ENCODE measurements around the gene PTBP3.
A peak's percentile ranks its signal among the peaks of the same experiment; 100 is the strongest.

PTBP3 gene

GRCh38 chr9:112187404-112187803 lies 146.0 kb downstream of the PTBP3 start:
- no peak for DNase-seq (ENCODE audit: insufficient read length)
- TF ChIP-seq POLR2AphosphoS5 (IDR thresholded peaks at IDR 0.05; ENCODE audit: low read depth, low read length) (no peak), TAF1 (IDR thresholded peaks at IDR 0.05; ENCODE audit: borderline replicate concordance, low read depth, low read length) (no peak), POLR2A (IDR thresholded peaks at IDR 0.05; ENCODE audit: low read depth, low read length) (no peak)
- no peak for FAIRE-seq

- no peak for FAIRE-seq
Observed at GRCh38 chr9:112186695-112187094, 146.7 kb downstream of the PTBP3 start.

GRCh38 chr9:112184946-112185345 lies 148.5 kb downstream of the PTBP3 start:
- no peak for DNase-seq (ENCODE audit: insufficient read length)
- TF ChIP-seq TAF1 (IDR thresholded peaks at IDR 0.05; ENCODE audit: borderline replicate concordance, low read depth, low read length): no peak
- no peak for TF ChIP-seq POLR2A (IDR thresholded peaks at IDR 0.05; ENCODE audit: low read depth, low read length)
- no peak for TF ChIP-seq POLR2AphosphoS5 (IDR thresholded peaks at IDR 0.05; ENCODE audit: low read depth, low read length)
- FAIRE-seq: no peak

More at GRCh38 chr9:112186695-112187094, 146.7 kb downstream of the PTBP3 start:
- no peak for DNase-seq (ENCODE audit: insufficient read length)
- TF ChIP-seq POLR2A (IDR thresholded peaks at IDR 0.05; ENCODE audit: low read depth, low read length) (no peak), TAF1 (IDR thresholded peaks at IDR 0.05; ENCODE audit: borderline replicate concordance, low read depth, low read length) (no peak), POLR2AphosphoS5 (IDR thresholded peaks at IDR 0.05; ENCODE audit: low read depth, low read length) (no peak)

GRCh38 chr9:112184221-112184620 lies 149.2 kb downstream of the PTBP3 start:
- FAIRE-seq (no peak), DNase-seq (ENCODE audit: insufficient read length) (no peak)
- TF ChIP-seq POLR2A (IDR thresholded peaks at IDR 0.05; ENCODE audit: low read depth, low read length): no peak

- TF ChIP-seq POLR2A (IDR thresholded peaks at IDR 0.05; ENCODE audit: low read depth, low read length): no peak
- TF ChIP-seq TAF1 (IDR thresholded peaks at IDR 0.05; ENCODE audit: borderline replicate concordance, low read depth, low read length): no peak
- TF ChIP-seq POLR2AphosphoS5 (IDR thresholded peaks at IDR 0.05; ENCODE audit: low read depth, low read length): no peak
- peak; percentile 51 for FAIRE-seq
- no peak for DNase-seq (ENCODE audit: insufficient read length)
Observed at GRCh38 chr9:112180387-112180881, 153.0 kb downstream of the PTBP3 start.

- no peak for DNase-seq (ENCODE audit: insufficient read length)
- FAIRE-seq: no peak
- TF ChIP-seq TAF1 (IDR thresholded peaks at IDR 0.05; ENCODE audit: borderline replicate concordance, low read depth, low read length) (no peak), POLR2A (IDR thresholded peaks at IDR 0.05; ENCODE audit: low read depth, low read length) (no peak), POLR2AphosphoS5 (IDR thresholded peaks at IDR 0.05; ENCODE audit: low read depth, low read length) (no peak)
Observed at GRCh38 chr9:112179816-112180215, 153.6 kb downstream of the PTBP3 start.

GRCh38 chr9:112176524-112176923 lies 156.9 kb downstream of the PTBP3 start:
- DNase-seq (ENCODE audit: insufficient read length) (no peak), FAIRE-seq (no peak)
- TF ChIP-seq POLR2AphosphoS5 (IDR thresholded peaks at IDR 0.05; ENCODE audit: low read depth, low read length): no peak
- no peak for TF ChIP-seq POLR2A (IDR thresholded peaks at IDR 0.05; ENCODE audit: low read depth, low read length)
- TF ChIP-seq TAF1 (IDR thresholded peaks at IDR 0.05; ENCODE audit: borderline replicate concordance, low read depth, low read length): no peak

GRCh38 chr9:112175796-112176315 lies 157.6 kb downstream of the PTBP3 start:
- TF ChIP-seq TAF1 (IDR thresholded peaks at IDR 0.05; ENCODE audit: borderline replicate concordance, low read depth, low read length) (no peak), POLR2AphosphoS5 (IDR thresholded peaks at IDR 0.05; ENCODE audit: low read depth, low read length) (no peak), POLR2A (IDR thresholded peaks at IDR 0.05; ENCODE audit: low read depth, low read length) (no peak)
- FAIRE-seq (no peak), DNase-seq (ENCODE audit: insufficient read length) (no peak)

- no peak for FAIRE-seq
- peak; percentile 62 for DNase-seq (ENCODE audit: insufficient read length)
- TF ChIP-seq POLR2A (IDR thresholded peaks at IDR 0.05; ENCODE audit: low read depth, low read length): no peak
- TF ChIP-seq TAF1 (IDR thresholded peaks at IDR 0.05; ENCODE audit: borderline replicate concordance, low read depth, low read length): no peak
- TF ChIP-seq POLR2AphosphoS5 (IDR thresholded peaks at IDR 0.05; ENCODE audit: low read depth, low read length): no peak
Observed at GRCh38 chr9:112174965-112175795, 158.2 kb downstream of the PTBP3 start, which contains the start of gene SUSD1. Gene SUSD1 (minus strand): TSS chr9:112175297. CDS start chr9:112175235, 62 bp downstream.

GRCh38 chr9:112174222-112174964 lies 159.0 kb downstream of the PTBP3 start:
- no peak for FAIRE-seq
- peak; percentile 78 for DNase-seq (ENCODE audit: insufficient read length)
- TF ChIP-seq POLR2A (IDR thresholded peaks at IDR 0.05; ENCODE audit: low read depth, low read length) (no peak), POLR2AphosphoS5 (IDR thresholded peaks at IDR 0.05; ENCODE audit: low read depth, low read length) (no peak), TAF1 (IDR thresholded peaks at IDR 0.05; ENCODE audit: borderline replicate concordance, low read depth, low read length) (no peak)

- DNase-seq (ENCODE audit: insufficient read length): no peak
- no peak for TF ChIP-seq POLR2A (IDR thresholded peaks at IDR 0.05; ENCODE audit: low read depth, low read length)
- TF ChIP-seq TAF1 (IDR thresholded peaks at IDR 0.05; ENCODE audit: borderline replicate concordance, low read depth, low read length): no peak
- no peak for TF ChIP-seq POLR2AphosphoS5 (IDR thresholded peaks at IDR 0.05; ENCODE audit: low read depth, low read length)
- no peak for FAIRE-seq
Observed at GRCh38 chr9:112173489-112174221, 159.8 kb downstream of the PTBP3 start.

Data from GM12892 (cell line).